ENCODE measurements around the gene TMEFF2.

The TMEFF2 gene

GRCh38 chr2:192007581-192008228 lies 187.0 kb downstream of the TMEFF2 start:
- DNase-seq = no peak

GRCh38 chr2:192005211-192005610 lies 189.5 kb downstream of the TMEFF2 start:
- DNase-seq = peak; percentile 19

- peak; percentile 7 for DNase-seq
Measured at GRCh38 chr2:192004188-192004963, 190.4 kb downstream of the TMEFF2 start.

- no peak for DNase-seq
Measured at GRCh38 chr2:192002418-192002817, 192.3 kb downstream of the TMEFF2 start.

DNA sequence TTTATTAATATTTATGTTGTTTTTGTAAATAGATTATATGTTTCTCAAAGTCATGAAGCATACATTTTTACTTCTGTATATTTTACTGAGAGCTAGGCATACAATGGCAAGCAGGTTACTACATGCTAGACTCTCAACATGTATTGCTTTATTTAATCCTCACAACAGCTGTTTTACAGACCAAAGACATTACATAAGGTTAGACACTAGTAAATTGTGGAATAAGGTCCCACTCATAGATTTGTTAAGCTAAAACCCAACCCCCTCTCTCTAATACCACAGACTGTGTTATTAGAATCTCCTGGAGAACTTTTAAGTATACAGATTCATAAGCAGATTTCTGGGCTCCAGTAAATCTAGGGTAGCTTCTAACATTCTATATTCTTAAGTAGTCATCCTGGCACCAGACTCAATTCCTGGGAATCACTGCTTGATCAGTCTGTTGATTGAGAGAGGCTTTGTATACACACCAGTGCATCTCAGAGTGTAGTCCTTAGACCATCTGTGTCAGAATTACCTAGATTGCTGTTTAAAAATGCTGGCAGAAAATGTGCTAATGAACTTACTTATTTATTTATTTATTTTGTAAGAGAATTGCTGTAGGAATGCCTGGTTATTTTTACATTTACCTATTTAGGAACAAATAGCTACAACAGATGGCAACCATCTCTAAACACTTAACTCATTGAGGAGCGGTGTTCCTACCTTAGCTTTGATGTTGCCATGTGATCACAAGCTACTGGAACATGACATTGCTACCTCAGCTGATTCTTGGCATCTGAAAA lies 194.3 kb downstream of the TMEFF2 start:
- no peak for DNase-seq

DNA sequence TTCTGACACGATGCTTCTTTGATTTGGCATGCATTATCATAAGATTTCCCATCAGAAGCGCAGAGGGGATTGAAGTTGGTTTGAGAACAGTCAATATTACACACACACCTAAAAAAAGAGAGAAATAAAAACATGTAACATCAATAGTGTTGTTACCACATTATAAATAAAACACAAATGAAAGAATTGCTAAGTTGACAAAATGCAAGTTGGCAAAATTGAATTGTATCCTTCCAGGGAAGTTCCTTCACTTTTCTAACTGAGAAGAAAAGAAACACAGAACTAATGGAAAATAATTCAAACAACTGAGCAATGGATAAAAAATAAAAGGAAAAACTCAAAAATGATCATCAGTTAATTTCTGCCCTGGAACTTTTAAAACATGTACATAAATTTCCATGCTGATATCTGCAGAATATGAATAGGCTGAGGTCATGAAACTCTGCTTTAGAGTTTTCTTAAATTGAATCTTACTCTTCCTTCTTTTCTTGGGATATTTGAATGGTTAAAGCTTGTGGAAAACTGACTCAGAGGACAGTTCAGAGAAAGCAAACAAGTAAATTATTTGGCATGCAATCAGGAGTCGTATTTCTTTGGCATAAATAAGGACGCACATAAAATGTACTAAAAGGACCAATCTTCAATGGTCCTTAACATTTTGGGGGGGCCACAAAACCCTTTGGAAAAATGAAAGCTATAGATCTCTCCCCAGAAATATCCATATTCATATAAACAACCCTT lies 195.5 kb downstream of the TMEFF2 start:
- no peak for DNase-seq

DNA sequence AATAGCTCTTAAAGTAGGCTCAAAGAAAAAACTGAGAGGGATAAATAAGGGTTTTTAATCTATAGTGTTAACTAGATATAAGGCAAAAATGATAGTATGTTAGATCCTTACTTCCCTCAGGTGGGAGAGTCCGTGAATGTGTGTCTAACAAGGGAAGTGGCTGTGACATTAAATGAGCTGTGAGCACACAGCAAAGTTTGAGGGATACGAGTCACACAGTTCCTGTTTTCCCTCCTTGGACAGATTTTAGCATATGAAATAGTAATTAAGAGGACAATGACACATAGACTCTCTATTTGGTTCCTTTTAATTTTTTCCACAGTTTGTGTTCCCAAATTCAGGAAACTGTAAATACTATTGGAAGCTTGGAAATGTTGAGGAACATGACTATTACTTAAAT lies 199.4 kb downstream of the TMEFF2 start:
- DNase-seq = peak; percentile 47

- peak; percentile 12 for DNase-seq
Measured at GRCh38 chr2:191994749-191995148, 200.0 kb downstream of the TMEFF2 start.

DNA sequence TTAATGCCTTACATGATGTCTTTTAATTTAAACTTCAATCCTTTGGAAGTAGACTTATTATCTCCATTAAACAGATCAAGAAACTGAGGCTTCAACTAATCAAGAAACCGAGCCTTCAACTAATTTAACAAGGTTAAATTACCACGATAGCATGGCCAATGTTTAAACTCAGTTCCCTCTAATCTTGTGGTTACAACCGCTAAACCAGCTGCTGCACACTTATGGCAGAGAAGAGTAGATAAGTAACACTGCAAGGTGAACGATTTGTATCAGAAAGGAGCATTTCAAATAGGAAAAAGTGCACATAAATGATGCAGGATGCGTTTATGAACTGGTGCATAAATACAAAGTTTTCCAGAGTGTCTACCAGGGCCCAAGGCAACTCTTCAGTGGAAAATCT lies 203.3 kb downstream of the TMEFF2 start:
- DNase-seq = peak; percentile 49

DNA sequence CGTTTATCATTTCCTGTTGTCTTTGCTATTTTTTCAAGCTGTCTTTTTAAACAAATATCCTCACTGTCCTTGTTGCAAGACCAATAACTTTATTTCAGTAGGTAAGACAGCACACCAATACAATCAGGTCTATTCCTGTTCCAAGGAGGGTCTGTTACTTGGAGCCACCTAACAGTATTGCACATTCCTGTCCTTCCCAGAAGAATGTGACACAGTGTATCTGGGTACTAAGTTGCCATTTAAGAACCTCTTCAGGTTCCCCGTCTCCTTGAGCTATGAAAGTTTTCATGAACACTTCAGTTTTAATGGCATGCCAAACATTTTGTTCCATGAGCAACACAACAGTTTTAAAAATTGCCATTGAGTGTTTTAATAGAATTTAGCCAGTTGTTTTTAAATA lies 209.0 kb downstream of the TMEFF2 start:
- DNase-seq = no peak

GRCh38 chr2:191983591-191983990 lies 211.1 kb downstream of the TMEFF2 start:
- DNase-seq = no peak

DNA sequence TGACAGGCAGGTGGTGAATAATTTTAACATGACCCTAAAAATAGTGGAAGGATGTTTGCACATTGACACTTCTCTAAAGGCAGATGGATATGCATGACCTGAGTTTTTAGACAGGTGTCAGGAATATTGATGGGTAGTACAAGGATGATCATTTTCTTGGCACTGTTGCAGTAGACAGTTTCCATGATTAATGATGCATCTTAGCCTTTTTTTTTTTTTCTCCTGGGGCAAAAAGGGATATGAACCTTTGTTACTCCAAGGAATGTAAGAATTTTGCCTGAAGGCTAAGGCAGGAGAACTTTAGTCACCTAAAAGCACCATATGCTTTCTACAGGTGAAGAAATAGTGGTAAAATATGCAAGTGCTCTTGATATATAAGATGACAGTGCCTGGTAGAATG lies 211.5 kb downstream of the TMEFF2 start:
- no peak for DNase-seq

- DNase-seq = no peak
Measured at GRCh38 chr2:191981706-191982105, 213.0 kb downstream of the TMEFF2 start.

DNA sequence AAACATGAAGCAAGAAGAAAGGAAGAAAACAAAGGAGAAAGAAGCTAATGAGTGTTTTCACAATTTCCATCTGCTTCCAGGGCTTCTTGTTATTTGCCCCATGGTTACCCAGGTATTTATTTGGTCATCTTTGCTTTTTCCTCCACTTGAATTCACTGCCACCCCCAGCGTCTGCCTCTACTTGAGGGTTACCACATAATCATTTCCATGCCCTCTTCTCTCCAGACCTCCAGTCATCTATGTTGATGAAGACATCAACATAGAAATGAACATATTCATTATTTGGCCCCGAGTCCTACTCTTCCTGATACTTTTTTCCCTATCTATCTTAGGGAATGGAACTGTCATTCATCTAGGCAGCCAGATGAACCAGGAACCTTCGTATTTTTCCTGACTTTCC lies 214.2 kb downstream of the TMEFF2 start:
- DNase-seq = no peak

DNA sequence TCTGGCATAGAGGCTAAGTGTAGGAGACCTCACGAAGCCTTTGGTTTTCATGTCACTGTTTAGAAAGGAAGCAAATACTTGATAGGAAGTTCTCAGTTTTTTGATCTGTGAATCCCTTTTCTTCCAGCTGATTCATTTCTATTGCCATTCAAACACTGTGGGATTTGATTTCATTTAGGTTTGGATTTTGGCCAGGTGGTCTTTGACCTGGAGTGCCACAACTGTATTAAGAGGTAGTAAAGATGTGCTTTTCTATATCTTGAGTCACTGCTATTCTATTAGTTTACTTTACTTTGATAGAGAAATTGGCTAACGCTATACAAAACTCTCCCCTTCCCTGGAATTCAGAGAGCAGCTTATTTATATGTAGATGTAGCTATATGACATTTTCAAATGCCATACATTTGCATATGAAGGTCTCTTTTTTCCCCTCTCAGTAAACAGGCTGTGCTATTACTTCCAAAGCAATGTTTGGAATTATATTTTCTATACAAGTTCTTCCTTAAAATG lies 215.5 kb downstream of the TMEFF2 start:
- no peak for DNase-seq

GRCh38 chr2:191977754-191978153 lies 217.0 kb downstream of the TMEFF2 start:
- DNase-seq = no peak

DNA sequence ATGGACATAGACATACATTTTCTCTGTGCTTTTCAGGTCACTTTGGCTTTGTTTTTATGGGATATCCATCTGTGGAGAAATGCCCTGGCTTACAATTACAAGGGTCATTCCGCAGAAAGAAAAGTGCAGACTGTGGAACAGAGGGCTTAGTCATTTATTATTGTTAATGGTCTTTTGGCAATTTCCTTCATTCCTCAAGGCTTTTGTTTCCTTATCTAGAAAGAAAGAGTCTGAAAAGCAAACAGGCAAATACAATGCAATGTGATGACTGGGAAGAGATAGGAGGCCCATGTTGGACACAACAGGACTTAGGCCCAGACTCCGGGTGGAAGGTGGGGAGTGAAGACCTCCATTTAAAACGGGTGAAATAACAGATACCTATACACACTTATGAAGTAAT lies 218.3 kb downstream of the TMEFF2 start:
- DNase-seq = no peak

GRCh38 chr2:191974676-191975075 lies 220.1 kb downstream of the TMEFF2 start:
- no peak for DNase-seq

GRCh38 chr2:191970867-191971266 lies 223.9 kb downstream of the TMEFF2 start:
- peak; percentile 8 for DNase-seq

GRCh38 chr2:191968120-191968519 lies 226.6 kb downstream of the TMEFF2 start:
- DNase-seq = no peak

GRCh38 chr2:191965733-191966132 lies 229.0 kb downstream of the TMEFF2 start:
- DNase-seq = no peak

DNA sequence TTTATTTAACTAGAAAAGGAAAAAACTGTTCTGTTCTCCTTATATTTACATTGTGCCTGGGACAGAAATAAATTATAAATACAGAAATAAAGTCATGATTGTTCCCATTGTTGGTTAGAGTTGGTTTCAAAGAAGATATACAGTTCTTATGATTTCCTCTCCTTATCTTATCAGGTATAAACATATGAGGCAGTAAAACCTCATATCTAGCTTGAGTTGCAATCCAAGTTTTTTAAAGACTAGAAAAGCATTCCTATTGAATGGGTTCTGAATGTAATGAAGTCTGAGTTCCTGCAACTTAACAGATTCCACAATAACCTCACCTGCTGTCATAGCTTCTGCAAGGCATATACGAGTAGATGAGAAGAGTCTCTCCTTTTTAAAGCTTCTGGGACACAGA lies 233.2 kb downstream of the TMEFF2 start:
- peak; percentile 88 for DNase-seq

DNA sequence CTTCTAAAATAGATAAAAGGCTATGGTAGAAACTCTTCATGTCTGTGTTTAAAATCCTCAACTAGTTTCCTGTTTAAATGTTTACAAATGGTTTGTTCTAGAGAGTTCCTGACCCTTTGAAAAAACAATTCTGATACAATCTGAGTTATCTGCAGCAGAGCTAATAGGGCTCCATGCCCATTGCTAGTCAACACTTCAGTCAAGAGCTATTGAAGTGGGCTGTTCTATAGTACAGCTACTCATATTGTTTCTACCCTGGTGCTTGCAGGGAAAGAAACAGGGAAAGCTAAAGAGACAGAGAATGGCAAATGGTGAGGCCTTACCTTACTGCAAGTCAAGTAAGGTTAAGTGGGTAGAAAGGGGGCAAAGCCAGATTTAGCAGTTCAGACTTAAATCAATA lies 235.5 kb downstream of the TMEFF2 start:
- no peak for DNase-seq
